K562 (cell line): ENCODE data around the gene FZD4. TPM values are rescaled to one million over a fixed set of nuclear protein-coding genes. Genes with fewer than 3 reads are reported as not detected.

Source experiments
- ATAC-seq: fragments of 200-7000 bp; cut with Tn5 transposase; 3 replicates; pipeline ENCODE4 v1.9.1; 2020; ENCODE audit warnings: moderate library complexity
- BruUV-seq: library from RNA; stranded (reverse); fragments of 400-500 nt; replicated peaks from 2 replicates; lab custom pipeline; 2021; lab: Mats Ljungman, UMichigan
- CTCF ChIA-PET: fragments of 300-600 bp; formaldehyde crosslinking; extraction: SDS; loops from one replicate; lab custom pipeline; 2021; ENCODE audit warnings: low intra/inter-chr PET ratio; lab: Yijun Ruan, JAX
- POLR2A ChIA-PET: fragments of 300-600, 350-650 bp; sonication (Branson Sonifier 250); formaldehyde crosslinking; extraction: SDS; loops from one replicate; lab custom pipeline; 2021; ENCODE audit warnings: antibody characterized with exemption, inconsistent platforms; lab: Yijun Ruan, JAX
- DNase-seq, 4 experiments: peaks; one replicate each; pipeline versions ENCODE4 v3.0.0 to v3.0.0-alpha.2; 2011 to 2018; ENCODE audit warnings: low spot score in 3 of 4, mixed read lengths in 3 of 4; ENCODE audit errors: extremely low read depth in 1 of 4
- FAIRE-seq: peaks from 2 replicates; lab custom pipeline; 2011; peaks lifted over from hg19 to GRCh38; lab: Jason Lieb, UNC
- H2AFZ ChIP-seq: 2 replicates; pipeline ENCODE4 v1.6.0; 2011; ENCODE audit warnings: low read depth, low read length, control low read depth, inconsistent platforms
- H3K27ac ChIP-seq: fragments of 200-600 bp; 3 replicates; pipeline ENCODE4 v1.8.0; 2011; ENCODE audit warnings: low read depth, mild to moderate bottlenecking, control low read depth, inconsistent platforms, low read length, moderate library complexity, mixed read lengths; ENCODE audit errors: extremely low read depth
- H3K27me3 ChIP-seq, 2 experiments: fragments of 300-600 bp in 1 of 2; 2 replicates in 1 of 2; 3 replicates in 1 of 2; pipeline versions ENCODE4 v1.6.0 to v1.8.0; 2011; ENCODE audit warnings: inconsistent platforms in 2 of 2, low read length in 2 of 2, mild to moderate bottlenecking in 1 of 2, mixed read lengths in 1 of 2, moderate library complexity in 1 of 2; ENCODE audit not compliant: control insufficient read depth in 2 of 2, insufficient read depth in 2 of 2
- H3K36me3 ChIP-seq: fragments of 300-600 bp; 3 replicates; pipeline ENCODE4 v1.8.0; 2011; ENCODE audit warnings: mild to moderate bottlenecking, low read length, inconsistent platforms; ENCODE audit not compliant: control insufficient read depth, insufficient read depth
- H3K4me1 ChIP-seq, 2 experiments: fragments of 200-600 bp in 1 of 2; replicated peaks in 1 of 2; 2 replicates in 1 of 2; 3 replicates in 1 of 2; pipeline versions ENCODE4 v1.5.1 to v1.8.0; 2011; ENCODE audit warnings: inconsistent platforms in 2 of 2, low read length in 2 of 2, mild to moderate bottlenecking in 1 of 2, mixed read lengths in 1 of 2, moderate library complexity in 1 of 2; ENCODE audit not compliant: control insufficient read depth in 2 of 2, insufficient read depth in 2 of 2
- H3K4me2 ChIP-seq: 2 replicates; pipeline ENCODE4 v1.6.1; 2011; ENCODE audit warnings: low read length, control low read depth, inconsistent platforms, mixed read lengths; ENCODE audit not compliant: insufficient read depth
- H3K4me3 ChIP-seq: fragments of 200-600 bp; sonication (generic), shearing (Covaris generic); 2 replicates; pipeline ENCODE4 v1.5.1; 2016; ENCODE audit warnings: control low read depth, inconsistent platforms
- H3K79me2 ChIP-seq: fragments of 200-600 bp; 3 replicates; pipeline ENCODE4 v1.8.0; 2011; ENCODE audit warnings: low read length, inconsistent platforms; ENCODE audit not compliant: control insufficient read depth, insufficient read depth
- H3K9ac ChIP-seq, 2 experiments: 2 replicates each; pipeline versions ENCODE4 v1.6.0 to v1.6.1; 2011; ENCODE audit warnings: low read depth in 2 of 2, low read length in 2 of 2, control low read depth in 1 of 2, inconsistent platforms in 1 of 2, mild to moderate bottlenecking in 1 of 2, mixed read lengths in 1 of 2; ENCODE audit not compliant: insufficient read depth in 1 of 2
- H3K9me1 ChIP-seq: one replicate; pipeline ENCODE4 v1.6.0; 2011; ENCODE audit warnings: inconsistent platforms, mild to moderate bottlenecking, low read length, moderate library complexity; ENCODE audit not compliant: control insufficient read depth, insufficient read depth
- H3K9me3 ChIP-seq: replicated peaks from 2 replicates; pipeline ENCODE4 v1.5.1; 2011; ENCODE audit warnings: low read depth, low read length, inconsistent platforms; ENCODE audit not compliant: control insufficient read depth, insufficient read depth
- H4K20me1 ChIP-seq: replicated peaks from 2 replicates; pipeline ENCODE4 v1.6.1; 2011; ENCODE audit warnings: low read length, inconsistent platforms, mixed read lengths; ENCODE audit not compliant: control insufficient read depth, insufficient read depth
- CCAR2 ChIP-seq: fragments of 200-400 bp; formaldehyde crosslinking; IDR thresholded peaks from 2 replicates; pipeline ENCODE4 v1.6.1; 2017; ENCODE audit warnings: mild to moderate bottlenecking, low read depth, low read length
- CCNT2 ChIP-seq: IDR thresholded peaks from 2 replicates; pipeline ENCODE4 v1.6.1; 2011; ENCODE audit warnings: borderline replicate concordance, low read depth, mild to moderate bottlenecking, moderate library complexity, mixed read lengths, low read length; ENCODE audit not compliant: insufficient read length; ENCODE audit errors: extremely low read depth
- ETS1 ChIP-seq: conservative IDR thresholded peaks from 2 replicates; pipeline ENCODE4 v1.6.1; 2011; ENCODE audit warnings: low read depth, mild to moderate bottlenecking, low read length; ENCODE audit not compliant: control insufficient read depth
- HCFC1 ChIP-seq: IDR thresholded peaks from 2 replicates; pipeline ENCODE4 v1.6.1; 2012; ENCODE audit warnings: low read depth, low read length, improper control_type of control experiment
- IRF9 ChIP-seq: fragments of 450-650 bp; IDR thresholded peaks from 2 replicates; pipeline ENCODE4 v1.6.1; 2016; ENCODE audit warnings: missing biosample characterization, missing genetic modification characterization
- NCOA2 ChIP-seq, 2 experiments: fragments of 450-650 bp; IDR thresholded peaks; 2 replicates each; pipeline ENCODE4 v1.6.1; 2018; ENCODE audit warnings: mild to moderate bottlenecking in 2 of 2, moderate library complexity in 1 of 2; ENCODE audit not compliant: partially characterized antibody in 2 of 2
- RNF2 ChIP-seq: sonication (generic); IDR thresholded peaks from 2 replicates; pipeline ENCODE4 v1.6.1; 2016
- RUNX1 ChIP-seq: sonication (generic); IDR thresholded peaks from 2 replicates; pipeline ENCODE4 v1.6.1; 2016; ENCODE audit warnings: antibody characterized with exemption, low read depth
- TRIM24 ChIP-seq, 2 experiments: fragments of 450-650 bp; IDR thresholded peaks; 2 replicates each; pipeline ENCODE4 v1.6.1; 2016
- YY1 ChIP-seq, 3 experiments: IDR thresholded peaks; 2 replicates each; pipeline ENCODE4 v1.6.1; 2011; ENCODE audit warnings: low read length in 2 of 3, mild to moderate bottlenecking in 2 of 3, moderate library complexity in 2 of 3, borderline replicate concordance in 1 of 3, control low read depth in 1 of 3, low read depth in 1 of 3; ENCODE audit not compliant: insufficient read depth in 3 of 3, insufficient replicate concordance in 2 of 3, control insufficient read depth in 1 of 3, insufficient read length in 1 of 3; ENCODE audit errors: extremely low read depth in 1 of 3
- ZBTB8A ChIP-seq: fragments of 450-650 bp; IDR thresholded peaks from 2 replicates; pipeline ENCODE4 v1.6.1; 2018; ENCODE audit warnings: mild to moderate bottlenecking, moderate library complexity; ENCODE audit not compliant: partially characterized antibody
- ZNF354B ChIP-seq: fragments of 250-450 bp; sonication (Bioruptor Pico); IDR thresholded peaks from 2 replicates; pipeline ENCODE4 v1.4.0; 2020
- ZSCAN29 ChIP-seq: fragments of 450-650 bp; IDR thresholded peaks from 2 replicates; pipeline ENCODE4 v1.6.1; 2017
- WGBS: fragments of 100-300 bp; shearing (Covaris generic); methylation state at CpG from one replicate; pipeline ENCODE4 v1.1.6; 2016; ENCODE audit warnings: low coverage, mixed read lengths; ENCODE audit not compliant: insufficient coverage; ENCODE audit errors: missing lambda C conversion rate; 5-methylcytosine and 5-hydroxymethylcytosine counted together
- in situ Hi-C: fragments of 300-500 bp; cut with MboI; formaldehyde crosslinking; loops from 4 replicates; pipeline ENCODE4 v1.15.0; 2018; ENCODE audit warnings: inconsistent platforms, mixed read lengths
- intact Hi-C: fragments of 100-400 bp; cut with micrococcal nuclease; formaldehyde crosslinking; loops from 2 replicates; pipeline ENCODE4 v1.14.2; 2022
- polyA plus RNA-seq, 8 experiments: library from polyadenylated mRNA; depleted of rRNA in 4 of 8; stranded (reverse) in 5 of 8; unstranded in 3 of 8; fragments of >200 nt; fragmentation: Nextera tagmentation in 2 of 8; fragmentation: Illumina TruSeq in 1 of 8; extraction: Ambion mirVana in 2 of 8; extraction: Trizol in 1 of 8; gene quantifications; 2 replicates each; pipeline versions ENCODE4 v1.2.1 to v1.2.3, GENCODE V29; 2011 to 2014; ENCODE audit warnings: inconsistent platforms in 1 of 8, missing spikeins in 1 of 8
- total RNA-seq, 7 experiments: library from RNA; depleted of rRNA in 6 of 7; stranded (reverse); fragments of >200 nt in 6 of 7; fragmentation: Illumina TruSeq in 2 of 7; extraction: Trizol in 2 of 7; gene quantifications; 2 replicates each; pipeline versions ENCODE4 v1.2.1 to v1.2.3, GENCODE V29; 2011 to 2021; ENCODE audit warnings: low replicate concordance in 1 of 7

The FZD4 gene
- total and polyA plus RNA-seq, 9 of the 15 experiments (the other 6 are each of a cell fraction or from before 2014, with no cell fraction given): 1.2 to 7.9 (median 5.8) TPM

DNA sequence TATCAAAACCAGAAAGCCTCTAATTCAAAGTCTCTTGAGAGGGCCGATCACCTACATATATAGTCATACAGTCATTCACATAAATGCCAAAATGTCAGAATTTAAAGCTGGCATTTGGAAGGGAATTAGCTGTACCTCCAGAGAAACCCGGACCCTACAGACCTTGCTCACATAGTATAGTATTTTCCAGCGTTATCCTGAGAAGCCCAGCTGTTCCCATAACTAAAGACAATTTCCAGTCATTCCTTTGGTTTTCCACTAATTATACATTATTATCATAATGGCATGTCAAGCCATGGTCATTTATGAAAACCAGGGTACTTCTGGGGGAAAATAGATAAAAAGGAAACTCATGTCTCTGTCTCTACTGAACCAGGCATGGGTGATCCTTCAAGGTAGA, 53.6 kb downstream of the FZD4 start:
- no peak overlapping the region for H3K4me2 ChIP-seq
- H4K20me1 ChIP-seq: no peaks in the 10 kb centered on the region
- intact Hi-C loops: no loop called here
- ChIA-PET CTCF (no interaction called here), POLR2A (no interaction called here)
- H3K9ac ChIP-seq: no peak overlapping the region
- in situ Hi-C loops: no loop called here
- ATAC-seq (no peak), DNase-seq (no peak), FAIRE-seq (no peak)
- H3K27ac ChIP-seq: no peak overlapping the region
- H3K36me3 ChIP-seq: no peaks in the 10 kb centered on the region
- no peak overlapping the region for H2AFZ ChIP-seq
- WGBS: 4% methylated on average over 3 of the region's 3 CpGs
- no peak for TF ChIP-seq RUNX1
- TF ChIP-seq HCFC1: no peak
- TF ChIP-seq NCOA2 (IDR thresholded peaks at IDR 0.05; ENCODE audit: partially characterized antibody in 2 of 2): no peak
- no peak for TF ChIP-seq YY1 (IDR thresholded peaks at IDR 0.05; ENCODE audit: borderline replicate concordance in 1 of 3, control insufficient read depth in 1 of 3, extremely low read depth in 1 of 3, insufficient read depth in 3 of 3, insufficient read length in 1 of 3, insufficient replicate concordance in 2 of 3, low read depth in 1 of 3, low read length in 2 of 3)
- TF ChIP-seq ZSCAN29: no peak
- no peak for TF ChIP-seq ZBTB8A
- no peak for TF ChIP-seq RNF2
- no peak for TF ChIP-seq CCNT2
- no peak for TF ChIP-seq ETS1
- TF ChIP-seq ZNF354B (CRISPR knock-in tag): no peak
- no peak for TF ChIP-seq IRF9 (tag)
- no peak for TF ChIP-seq CCAR2
- no peak for TF ChIP-seq TRIM24 (IDR thresholded peaks at IDR 0.05)
- H3K79me2 ChIP-seq: no peaks in the 10 kb centered on the region
- no TSS peak for BruUV-seq
- H3K9me3 ChIP-seq: no peaks in the 10 kb centered on the region
- peaks cover 8 to 10% of the 10 kb centered on the region in 2 experiments; a peak in 4 of 5 replicates for H3K27me3 ChIP-seq
- H3K4me1 ChIP-seq: peaks cover 0 to 4% of the 10 kb centered on the region in 2 experiments; a peak in 1 of 5 replicates
- H3K9me1 ChIP-seq: no peaks in the 10 kb centered on the region
- no peak overlapping the region for H3K4me3 ChIP-seq
